HuH-7.5 (cell line): ENCODE results near the gene TPSG1.
"Not testable (repeated sequence)": the region's sequence is repeated elsewhere in the genome, so short reads cannot be mapped to it uniquely, and the experiment has no call there.

Experiments
- DNase-seq: peaks from one replicate; pipeline ENCODE4 v3.0.0; 2011; ENCODE audit warnings: low spot score

The TPSG1 gene

GRCh38 chr16:1230471-1231212, 5.6 kb upstream of the TPSG1 start:
- DNase-seq: not testable (repeated sequence)

DNA sequence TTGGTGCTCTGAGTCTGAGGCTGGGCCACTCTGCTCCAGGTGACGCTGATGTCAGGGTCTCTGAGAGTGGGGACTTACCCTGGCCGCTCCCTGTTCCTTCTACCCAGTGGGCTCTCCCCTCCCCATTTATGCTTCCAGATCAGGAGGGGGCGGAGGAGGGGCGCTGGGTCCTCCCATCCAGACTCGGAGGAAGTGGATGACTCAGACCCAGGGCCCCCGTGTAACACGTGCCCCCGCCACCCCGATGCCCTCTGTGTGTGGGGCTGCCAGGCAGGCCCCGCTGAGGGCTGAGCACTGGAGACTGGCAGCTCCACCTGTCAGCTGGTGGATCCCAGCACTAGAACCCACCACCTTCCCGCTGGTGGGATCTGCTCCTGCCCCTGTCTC, 5.0 kb upstream of the TPSG1 start, which contains the start of gene TPSB2:
Gene TPSB2 (minus strand): TSS at position 101 of the 387 bp plus-strand sequence. CDS start 233 bp downstream, outside the sequence.
- not testable (repeated sequence) for DNase-seq

- DNase-seq: not testable (repeated sequence)
These were observed 4.4 kb upstream of the TPSG1 start for GRCh38 chr16:1229476-1229875.

DNA sequence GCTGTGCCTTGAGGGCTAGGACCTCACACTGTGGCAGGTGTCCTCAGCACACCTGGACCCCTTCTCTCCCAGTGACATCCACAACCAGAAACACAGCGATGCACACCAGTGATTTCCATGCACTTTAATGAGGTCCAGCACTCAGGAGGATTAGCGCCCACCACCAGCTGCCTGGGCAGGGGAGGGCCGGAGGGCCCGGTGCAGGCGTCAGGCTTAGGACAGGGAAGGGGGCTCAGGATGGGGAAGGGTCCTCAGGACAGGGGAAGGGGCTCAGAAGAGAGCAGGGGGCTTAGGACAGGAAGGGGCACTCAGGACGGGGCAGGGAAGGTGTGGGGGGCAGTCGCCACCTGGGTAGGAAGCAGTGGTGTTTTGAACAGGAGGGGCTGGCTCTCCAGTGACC, 3.2 kb upstream of the TPSG1 start:
- not testable (repeated sequence) for DNase-seq

DNA sequence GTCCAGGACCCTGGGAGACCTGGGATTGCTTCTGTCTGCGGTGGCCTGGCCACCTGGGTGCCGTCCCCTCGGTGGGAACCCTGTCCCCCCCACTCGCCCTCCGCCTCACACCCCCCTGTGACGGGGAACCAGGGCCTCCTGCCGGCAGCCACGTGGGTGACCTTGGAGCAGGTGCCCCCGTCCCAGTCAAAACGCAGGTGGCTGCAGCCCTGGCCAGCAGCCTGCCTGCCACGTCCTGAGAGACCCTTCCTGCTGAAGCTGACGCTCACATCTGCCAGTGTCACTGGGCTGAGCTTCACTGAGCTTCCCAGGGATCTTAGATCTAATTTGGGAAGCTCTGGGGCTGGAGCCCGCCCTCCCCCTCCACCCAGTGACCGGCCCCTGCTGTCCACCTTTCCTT, 1.6 kb upstream of the TPSG1 start:
- not testable (repeated sequence) for DNase-seq

GRCh38 chr16:1225728-1226311, 752 bp upstream of the TPSG1 start:
- DNase-seq: not testable (repeated sequence)

GRCh38 chr16:1224558-1224957, 510 bp downstream of the TPSG1 start:
- DNase-seq: no peak

- no peak for DNase-seq
These were observed 1.5 kb downstream of the TPSG1 start for GRCh38 chr16:1223355-1224214.

- no peak for DNase-seq
These were observed 2.3 kb downstream of the TPSG1 start for GRCh38 chr16:1222553-1223354.

DNA sequence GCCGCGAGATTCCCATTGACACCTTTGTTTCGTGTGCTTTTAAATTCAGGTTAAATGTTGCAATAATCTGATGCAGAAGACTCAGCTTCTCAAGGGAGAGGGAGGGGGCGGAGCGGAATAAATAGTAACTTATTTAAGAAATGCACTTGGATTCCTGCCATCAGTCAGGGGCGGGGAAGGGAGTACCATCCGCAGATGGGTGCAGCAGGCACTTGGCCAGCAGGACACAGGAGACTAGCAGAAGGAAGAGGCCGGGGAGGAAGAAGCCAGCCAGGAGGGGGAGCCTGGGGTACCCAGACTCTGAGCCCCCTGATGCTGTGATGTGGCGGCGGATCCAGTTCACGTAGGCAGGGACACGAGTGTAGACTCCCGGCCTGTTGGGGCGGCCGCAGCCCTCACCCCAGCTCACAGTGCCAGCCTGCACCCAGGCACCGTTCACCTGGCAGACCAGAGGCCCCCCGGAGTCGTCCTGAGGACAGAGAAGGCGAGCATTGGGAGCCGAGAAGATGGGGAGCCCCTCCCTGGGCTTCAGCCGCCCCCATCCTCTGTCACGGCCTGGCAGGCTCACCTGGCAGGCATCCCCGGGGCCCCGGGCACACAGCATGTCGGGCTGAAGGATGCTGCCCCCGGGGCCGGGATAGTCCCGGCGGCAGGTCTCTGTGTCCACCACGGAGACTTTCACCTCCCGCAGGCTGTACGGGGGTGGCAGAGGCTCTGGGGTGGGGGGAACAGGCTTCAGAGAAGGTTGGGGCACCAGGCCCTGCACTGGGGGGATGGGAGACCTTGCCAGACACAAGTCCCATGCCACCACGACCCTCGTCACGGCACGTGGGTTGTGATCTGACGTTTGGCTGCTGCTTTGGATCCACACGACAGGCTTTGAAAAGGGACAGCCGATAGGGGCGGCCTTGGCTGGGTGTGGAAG, 3.2 kb downstream of the TPSG1 start:
- DNase-seq: no peak

GRCh38 chr16:1220841-1221627, 4.0 kb downstream of the TPSG1 start:
- no peak for DNase-seq

GRCh38 chr16:1220098-1220728, 4.9 kb downstream of the TPSG1 start:
- no peak for DNase-seq

DNA sequence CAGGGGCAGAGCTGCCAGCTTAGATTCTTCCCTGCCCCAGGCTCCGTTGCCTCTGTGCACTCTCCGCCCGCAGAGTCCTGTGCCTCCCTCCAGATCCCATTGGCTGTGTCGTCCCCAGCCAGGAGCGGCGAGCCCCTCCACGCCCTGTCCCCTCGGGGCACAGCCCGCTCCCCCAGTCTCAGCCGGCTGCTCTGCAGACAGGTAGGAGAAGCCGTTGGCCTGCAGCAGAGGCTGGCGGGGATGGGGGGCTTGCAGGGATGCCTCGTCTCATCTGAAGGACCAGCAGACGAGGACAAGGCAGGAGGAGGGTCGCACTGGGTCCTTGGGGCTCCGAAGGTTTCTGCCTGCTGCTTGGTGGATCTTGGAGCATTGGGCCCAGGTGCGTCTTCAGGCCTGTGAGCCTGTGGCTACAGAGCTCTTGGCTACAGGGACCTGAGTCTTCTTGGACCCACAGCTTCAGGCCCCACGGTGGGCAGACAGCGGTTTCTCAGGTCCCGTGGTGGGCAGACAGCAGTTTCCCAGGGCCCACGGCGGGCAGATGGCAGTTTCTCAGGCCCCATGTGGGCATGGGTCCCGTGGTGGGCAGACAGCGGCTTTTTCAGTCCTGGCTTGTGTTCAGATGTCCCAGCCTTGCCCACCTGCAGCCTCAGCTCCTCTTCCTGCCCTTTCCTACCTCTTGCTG, 6.0 kb downstream of the TPSG1 start:
- DNase-seq: no peak

GRCh38 chr16:1218061-1218929, 6.8 kb downstream of the TPSG1 start:
- DNase-seq: no peak

GRCh38 chr16:1217526-1217925, 7.5 kb downstream of the TPSG1 start:
- DNase-seq: no peak

- no peak for DNase-seq
These were observed 8.2 kb downstream of the TPSG1 start for GRCh38 chr16:1216681-1217400.

DNA sequence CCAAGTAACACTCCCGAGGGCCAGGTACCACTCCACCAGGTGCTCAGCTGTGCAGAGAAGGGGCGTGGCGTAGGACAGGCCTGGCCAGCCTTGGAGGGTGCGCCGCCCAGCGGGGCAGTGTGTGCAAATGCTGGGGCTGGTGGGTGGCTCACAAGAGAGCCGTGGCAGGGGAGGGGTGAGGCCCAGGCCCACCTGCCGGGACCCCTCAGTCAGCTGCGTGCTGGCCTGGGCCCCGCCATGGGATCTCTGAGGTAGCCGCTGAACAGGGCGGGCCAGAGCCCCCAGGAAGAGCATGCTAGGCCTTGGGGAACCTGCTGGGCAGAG, 8.8 kb downstream of the TPSG1 start:
- DNase-seq: no peak
